DOHH2 (cell line): Measurements from ENCODE around the gene SERPINH1.

Experiments used
- H3F3A ChIP-seq: fragments of 200-600 bp; sonication (generic), shearing (Covaris generic); 2 replicates; pipeline ENCODE4 v1.6.0; 2016; ENCODE audit warnings: antibody characterized with exemption, mild to moderate bottlenecking; ENCODE audit not compliant: control insufficient read depth, insufficient read depth
- H3K27ac ChIP-seq: fragments of 200-600 bp; sonication (generic); 2 replicates; pipeline ENCODE4 v1.5.1; 2014; ENCODE audit warnings: low read depth, mild to moderate bottlenecking, low read length, moderate library complexity
- H3K27me3 ChIP-seq: fragments of 200-600 bp; sonication (generic); 2 replicates; pipeline ENCODE4 v1.6.1; 2014; ENCODE audit warnings: mild to moderate bottlenecking, low read length, mixed read lengths; ENCODE audit not compliant: control insufficient read depth
- H3K36me3 ChIP-seq: fragments of 200-600 bp; sonication (generic); 2 replicates; pipeline ENCODE4 v1.6.1; 2014; ENCODE audit warnings: mild to moderate bottlenecking, low read length, moderate library complexity, mixed read lengths; ENCODE audit not compliant: control insufficient read depth
- H3K4me1 ChIP-seq: fragments of 200-600 bp; sonication (generic); 2 replicates; pipeline ENCODE4 v1.6.1; 2014; ENCODE audit warnings: mild to moderate bottlenecking, low read length, mixed read lengths; ENCODE audit not compliant: control insufficient read depth
- H3K4me2 ChIP-seq: fragments of 200-600 bp; sonication (generic); 2 replicates; pipeline ENCODE4 v1.6.0; 2014; ENCODE audit warnings: mild to moderate bottlenecking, low read length, moderate library complexity
- H3K4me3 ChIP-seq: fragments of 200-600 bp; sonication (generic); 2 replicates; pipeline ENCODE4 v1.5.1; 2014; ENCODE audit warnings: mild to moderate bottlenecking, low read length, mixed read lengths
- H3K79me2 ChIP-seq: fragments of 200-600 bp; sonication (generic); 2 replicates; pipeline ENCODE4 v1.6.1; 2014; ENCODE audit warnings: mild to moderate bottlenecking, low read length, mixed read lengths; ENCODE audit not compliant: control insufficient read depth
- H3K9me2 ChIP-seq: fragments of 200-600 bp; sonication (generic); replicated peaks from 2 replicates; pipeline ENCODE4 v1.6.1; 2014; ENCODE audit warnings: mild to moderate bottlenecking, low read length, mixed read lengths; ENCODE audit not compliant: control insufficient read depth
- H3K9me3 ChIP-seq: fragments of 200-600 bp; sonication (generic); 2 replicates; pipeline ENCODE4 v1.6.1; 2014; ENCODE audit warnings: antibody characterized with exemption, low read length, mixed read lengths; ENCODE audit not compliant: control insufficient read depth, insufficient read depth
- H4K20me1 ChIP-seq: fragments of 200-600 bp; sonication (generic); 2 replicates; pipeline ENCODE4 v1.6.0; 2014; ENCODE audit warnings: low read depth, mild to moderate bottlenecking, antibody characterized with exemption, low read length, moderate library complexity; ENCODE audit not compliant: control insufficient read depth, insufficient read depth
- EZH2phosphoT487 ChIP-seq: fragments of 200-600 bp; sonication (generic); IDR thresholded peaks from 2 replicates; pipeline ENCODE4 v1.6.1; 2017; ENCODE audit warnings: borderline replicate concordance, mild to moderate bottlenecking, antibody characterized with exemption, low read length, moderate library complexity, mixed read lengths
- TF ChIP-seq, protein P1 (sequence below): fragments of 200-600 bp; sonication (generic); IDR thresholded peaks from one replicate; pipeline ENCODE4 v1.5.1; 2014; ENCODE audit warnings: antibody characterized with exemption, mild to moderate bottlenecking, low read depth, low read length; ENCODE audit not compliant: poor library complexity, severe bottlenecking

The SERPINH1 gene

DNA sequence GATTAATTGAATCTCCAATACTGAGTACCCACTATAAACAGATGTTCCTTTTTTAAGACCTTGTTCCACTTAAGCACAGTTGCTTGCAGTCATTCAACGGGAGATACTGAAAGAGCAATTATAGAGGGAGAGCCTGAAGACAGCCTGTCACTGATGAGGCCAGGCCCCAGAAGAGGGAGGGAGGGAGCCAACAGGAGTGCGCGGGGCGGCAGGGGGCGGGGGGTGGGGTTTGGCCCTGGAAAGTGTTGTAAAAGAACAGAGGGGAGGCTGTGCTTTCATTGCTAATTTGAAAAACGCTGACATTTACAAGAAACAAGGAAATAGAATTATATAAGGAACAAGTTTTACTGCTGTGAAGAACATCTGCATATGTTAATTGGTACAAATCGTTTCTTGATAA is 53.7 kb downstream of the SERPINH1 start:
- no peaks in the 10 kb centered on the region for H3K9me2 ChIP-seq
- H3K27me3 ChIP-seq: peaks cover 28% of the 10 kb centered on the region
- H3F3A ChIP-seq: no peaks in the 10 kb centered on the region
- H3K79me2 ChIP-seq: no peaks in the 10 kb centered on the region
- no peak overlapping the region for H3K27ac ChIP-seq
- no peak overlapping the region for H3K4me2 ChIP-seq
- H4K20me1 ChIP-seq: no peaks in the 10 kb centered on the region
- no peaks in the 10 kb centered on the region for H3K36me3 ChIP-seq
- no peak overlapping the region for H3K4me3 ChIP-seq
- TF ChIP-seq EZH2phosphoT487: no peak
- TF ChIP-seq, protein P1, sequence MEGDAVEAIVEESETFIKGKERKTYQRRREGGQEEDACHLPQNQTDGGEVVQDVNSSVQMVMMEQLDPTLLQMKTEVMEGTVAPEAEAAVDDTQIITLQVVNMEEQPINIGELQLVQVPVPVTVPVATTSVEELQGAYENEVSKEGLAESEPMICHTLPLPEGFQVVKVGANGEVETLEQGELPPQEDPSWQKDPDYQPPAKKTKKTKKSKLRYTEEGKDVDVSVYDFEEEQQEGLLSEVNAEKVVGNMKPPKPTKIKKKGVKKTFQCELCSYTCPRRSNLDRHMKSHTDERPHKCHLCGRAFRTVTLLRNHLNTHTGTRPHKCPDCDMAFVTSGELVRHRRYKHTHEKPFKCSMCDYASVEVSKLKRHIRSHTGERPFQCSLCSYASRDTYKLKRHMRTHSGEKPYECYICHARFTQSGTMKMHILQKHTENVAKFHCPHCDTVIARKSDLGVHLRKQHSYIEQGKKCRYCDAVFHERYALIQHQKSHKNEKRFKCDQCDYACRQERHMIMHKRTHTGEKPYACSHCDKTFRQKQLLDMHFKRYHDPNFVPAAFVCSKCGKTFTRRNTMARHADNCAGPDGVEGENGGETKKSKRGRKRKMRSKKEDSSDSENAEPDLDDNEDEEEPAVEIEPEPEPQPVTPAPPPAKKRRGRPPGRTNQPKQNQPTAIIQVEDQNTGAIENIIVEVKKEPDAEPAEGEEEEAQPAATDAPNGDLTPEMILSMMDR: no peak
- no peaks in the 10 kb centered on the region for H3K4me1 ChIP-seq
- no peaks in the 10 kb centered on the region for H3K9me3 ChIP-seq

DNA sequence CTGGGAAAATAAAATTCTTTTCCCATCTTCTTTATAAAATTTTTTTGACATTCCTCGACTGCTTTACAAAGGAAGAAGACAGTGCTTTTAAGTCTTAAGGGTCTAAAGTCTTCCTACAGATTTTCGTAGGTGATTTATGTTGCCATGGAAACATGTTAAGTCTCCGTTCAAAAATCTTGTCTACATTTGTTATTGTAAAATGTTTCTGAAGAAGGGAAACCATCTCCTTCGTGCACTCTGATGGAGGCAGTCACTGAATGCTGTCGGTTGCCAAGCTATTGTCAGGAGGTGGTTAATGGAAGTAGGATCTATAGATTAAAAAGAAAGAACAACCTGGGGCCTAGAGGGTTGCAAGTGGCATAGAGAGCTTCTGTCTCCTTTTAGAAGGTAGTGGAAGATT is 54.2 kb downstream of the SERPINH1 start:
- no peak overlapping the region for H3K27ac ChIP-seq
- H3K36me3 ChIP-seq: no peaks in the 10 kb centered on the region
- no peaks in the 10 kb centered on the region for H4K20me1 ChIP-seq
- H3F3A ChIP-seq: no peaks in the 10 kb centered on the region
- no peak overlapping the region for H3K4me2 ChIP-seq
- H3K79me2 ChIP-seq: no peaks in the 10 kb centered on the region
- H3K27me3 ChIP-seq: peaks cover 24% of the 10 kb centered on the region
- H3K4me3 ChIP-seq: no peak overlapping the region
- no peaks in the 10 kb centered on the region for H3K4me1 ChIP-seq
- no peaks in the 10 kb centered on the region for H3K9me2 ChIP-seq
- TF ChIP-seq, protein P1: no peak
- TF ChIP-seq EZH2phosphoT487: no peak
- no peaks in the 10 kb centered on the region for H3K9me3 ChIP-seq
